Nucleus accumbens (tissue), 56 donors: ENCODE measurements around the gene RGS6.

Experiments used
- DNase-seq, 56 donors: peaks; one replicate each; lab custom pipeline; 2025; lab: John Stamatoyannopoulos, UW

The RGS6 gene

GRCh38 chr14:72594099-72594901 lies 662.1 kb downstream of the RGS6 start:
- no peak for DNase-seq

GRCh38 chr14:72595152-72595862 lies 663.1 kb downstream of the RGS6 start:
- DNase-seq = no peak

DNA sequence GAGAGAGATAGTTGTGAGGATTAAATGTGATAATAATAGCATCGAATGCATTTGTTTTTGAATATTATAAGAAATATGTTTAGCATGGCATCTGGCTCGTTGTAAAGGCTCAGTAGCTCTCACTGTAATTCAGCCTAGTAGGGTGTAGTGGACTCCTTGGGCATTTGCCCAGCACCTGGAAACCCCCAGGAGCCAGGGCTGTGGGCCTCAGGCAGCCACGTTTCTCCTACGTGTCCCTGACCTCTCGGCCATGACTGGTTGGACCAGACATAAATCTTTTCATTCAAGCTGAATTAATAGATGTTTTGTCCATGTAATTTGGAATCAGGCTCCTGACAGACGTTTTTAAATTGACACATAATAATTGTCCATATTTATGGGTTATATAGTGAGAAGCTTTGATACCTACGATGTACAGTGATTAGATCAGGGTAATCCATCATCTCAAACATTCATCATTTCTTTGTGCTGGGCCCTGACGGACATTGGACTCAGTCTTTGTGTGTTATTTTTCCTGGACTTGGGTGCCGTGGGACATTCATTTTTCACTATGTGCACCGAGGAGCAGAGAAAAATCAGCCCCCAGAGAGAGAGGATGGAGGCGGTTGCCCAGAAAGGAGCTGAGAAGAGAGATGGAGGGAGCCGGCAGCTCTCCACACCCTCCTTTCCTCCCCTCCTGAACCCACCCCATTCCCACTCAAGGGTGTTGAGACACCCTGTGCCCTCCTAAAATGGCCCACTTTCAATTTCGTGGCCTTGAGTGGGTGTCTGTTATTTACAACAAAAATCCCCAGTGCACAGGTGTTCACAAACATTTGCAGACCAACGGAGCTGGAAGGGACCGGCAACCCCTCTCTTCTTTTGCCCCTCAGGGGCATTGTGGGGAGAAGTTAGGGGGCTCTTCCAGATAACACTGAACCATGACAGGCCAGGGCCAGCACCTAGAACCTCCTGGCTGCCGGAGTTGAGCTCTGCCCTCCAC lies 665.3 kb downstream of the RGS6 start:
- no peak for DNase-seq

DNA sequence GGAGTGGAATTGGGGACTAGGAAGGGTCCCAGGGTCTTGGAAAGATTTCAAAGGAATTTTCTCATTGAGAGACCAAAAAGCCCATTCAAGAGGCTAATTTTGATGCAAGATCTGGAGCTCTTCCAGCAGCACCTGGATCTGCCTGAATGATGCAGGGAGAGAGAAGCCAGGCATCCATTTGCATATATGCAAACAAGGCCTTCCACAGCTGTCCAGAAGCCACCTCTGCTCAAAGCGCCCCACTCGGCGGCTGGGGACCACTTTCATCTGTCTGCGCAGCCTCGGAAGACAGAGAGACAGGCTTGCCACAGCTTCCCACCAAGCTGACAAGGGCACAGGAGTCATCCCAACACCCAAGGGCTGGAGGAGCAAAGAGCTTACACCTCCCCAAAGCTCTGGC lies 666.1 kb downstream of the RGS6 start:
- DNase-seq = no peak

GRCh38 chr14:72599579-72600470 lies 667.6 kb downstream of the RGS6 start:
- no peak for DNase-seq

GRCh38 chr14:72600551-72601330 lies 668.5 kb downstream of the RGS6 start:
- no peak for DNase-seq

GRCh38 chr14:72603639-72604038 lies 671.4 kb downstream of the RGS6 start:
- DNase-seq = no peak

- no peak for DNase-seq
These were observed 671.9 kb downstream of the RGS6 start for GRCh38 chr14:72604133-72604532.

DNA sequence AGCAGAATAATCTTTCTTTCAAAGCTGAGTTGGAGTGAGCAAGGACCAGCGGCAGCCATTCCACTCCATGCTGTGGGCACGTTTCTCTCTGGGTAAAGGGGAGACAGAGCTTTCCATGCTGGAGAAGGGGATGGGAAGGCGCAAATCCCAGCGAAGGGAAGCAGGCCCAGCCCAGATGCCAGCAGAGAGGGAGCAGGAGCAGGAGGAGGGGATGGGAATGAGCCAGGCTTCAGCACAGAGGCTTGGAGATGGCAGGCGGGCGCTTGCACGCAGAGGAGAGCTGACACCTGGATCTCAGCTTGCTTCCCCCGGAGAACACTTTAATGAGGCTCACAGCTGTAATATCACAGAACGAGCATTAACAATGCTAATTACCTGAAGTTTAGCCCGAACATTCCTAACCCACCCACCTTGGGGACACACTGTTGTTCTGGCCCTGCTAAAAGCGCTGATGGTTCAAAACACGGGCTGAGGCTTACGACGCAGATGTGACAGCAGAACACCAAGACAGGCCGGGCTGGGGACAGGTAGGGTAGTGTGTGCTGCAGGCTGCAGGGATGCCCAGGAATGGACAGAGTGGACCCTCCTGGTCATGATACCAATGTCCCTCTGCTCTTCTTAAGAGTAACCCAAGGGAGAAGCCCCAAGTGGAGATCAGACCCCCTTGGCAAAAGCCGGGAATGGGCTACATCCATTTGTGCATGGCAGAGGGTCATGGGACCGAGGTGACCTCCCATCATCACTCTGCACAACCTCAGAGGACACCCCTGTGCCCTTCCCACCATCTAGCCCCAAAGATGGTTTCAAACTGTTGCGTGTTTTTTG lies 673.1 kb downstream of the RGS6 start:
- DNase-seq = peak in 1 of 56 donors; percentile 14

- DNase-seq = no peak
These were observed 673.6 kb downstream of the RGS6 start for GRCh38 chr14:72605921-72606220.

DNA sequence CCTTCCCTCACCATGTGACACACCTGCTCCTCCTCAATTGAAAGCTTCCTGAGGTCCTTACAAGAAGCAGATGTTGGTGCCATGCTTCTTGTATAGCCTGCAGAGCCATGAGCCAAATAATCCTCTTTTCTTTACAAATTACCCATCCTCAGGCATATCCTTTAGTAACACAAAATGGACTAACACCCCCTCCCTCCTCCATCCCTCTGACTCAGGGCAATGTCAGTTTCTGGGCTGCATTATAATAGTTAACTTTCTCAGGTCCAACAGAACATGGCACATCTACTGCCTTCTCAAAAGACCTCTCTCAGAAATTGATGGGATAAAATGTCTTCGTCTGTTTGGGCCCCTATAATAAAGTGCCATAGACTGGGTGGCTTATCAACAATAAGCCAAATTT lies 674.6 kb downstream of the RGS6 start:
- DNase-seq = no peak

- DNase-seq = peak in 1 of 56 donors; percentile 3
These were observed 675.3 kb downstream of the RGS6 start for GRCh38 chr14:72607386-72608130.

- no peak for DNase-seq
These were observed 676.4 kb downstream of the RGS6 start for GRCh38 chr14:72608391-72609204.

DNA sequence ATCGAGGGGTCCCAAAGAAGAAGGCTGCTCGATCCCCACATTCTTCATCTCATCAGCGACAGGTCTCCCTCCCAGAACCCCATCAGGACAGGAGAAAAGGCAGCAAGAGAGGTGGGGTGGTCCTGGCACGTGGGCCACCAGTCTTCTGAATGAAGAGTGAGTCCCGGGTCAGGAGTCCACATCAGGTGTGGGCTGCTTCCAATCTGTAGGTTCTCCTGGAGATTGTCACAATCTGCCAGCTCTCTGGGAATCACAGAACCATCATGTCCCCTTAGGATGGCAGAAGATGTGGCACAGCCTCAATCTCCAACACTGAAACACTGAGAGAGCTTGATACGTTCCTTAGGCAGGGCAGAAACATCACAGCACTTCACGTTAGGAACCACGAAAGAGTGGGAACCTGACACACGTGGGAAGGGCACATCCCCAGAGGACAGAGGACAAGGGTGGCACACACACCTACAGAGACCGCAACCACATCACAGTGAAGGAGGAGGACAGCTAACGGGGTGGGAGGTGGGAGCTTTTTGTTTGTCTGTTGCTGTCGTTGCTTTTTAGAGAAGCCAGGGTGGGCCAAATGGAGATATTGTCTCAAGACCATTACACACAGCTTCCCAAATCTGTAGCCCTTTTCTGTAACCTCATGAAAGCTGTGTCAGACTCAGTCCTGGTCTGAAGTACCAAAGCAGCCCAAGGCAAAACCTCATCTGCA lies 677.1 kb downstream of the RGS6 start:
- DNase-seq = no peak

DNA sequence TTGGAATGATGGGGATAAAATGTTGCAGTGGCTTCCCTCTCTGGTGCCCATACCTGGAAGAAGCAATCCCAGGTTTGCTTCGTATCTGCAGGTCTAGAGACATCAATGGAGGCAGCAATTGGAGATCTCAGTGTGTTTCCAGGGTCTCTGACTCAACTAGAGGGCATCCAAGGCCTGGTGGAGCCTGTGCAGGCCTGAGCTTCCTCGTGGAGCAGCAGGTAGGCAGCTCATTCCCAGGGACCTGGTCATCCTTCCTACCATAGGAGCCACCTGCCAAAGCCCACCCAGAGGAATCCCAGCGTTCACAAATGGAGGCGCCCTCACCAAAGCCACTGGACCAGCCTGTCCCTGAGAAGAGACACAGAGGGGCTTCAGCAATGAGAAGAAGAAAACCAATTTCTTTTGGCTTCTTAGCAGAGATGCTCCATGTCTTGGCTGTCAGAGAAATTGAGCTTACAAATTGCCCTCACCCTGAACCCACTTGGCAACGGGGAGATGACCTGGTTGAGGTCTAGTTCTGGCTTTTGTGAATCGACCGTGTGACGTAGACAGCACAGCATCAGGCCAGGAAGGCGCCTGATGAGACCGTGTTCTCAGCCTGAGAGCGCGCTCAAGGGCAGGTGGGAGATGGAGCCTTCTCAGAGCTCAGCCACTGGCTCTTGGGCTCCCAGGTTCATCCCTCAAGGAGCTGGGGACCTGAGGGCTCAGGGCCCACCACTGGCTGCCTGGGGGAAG lies 678.0 kb downstream of the RGS6 start:
- no peak for DNase-seq
